Measurements from ENCODE around the gene NTMT1. TPM values are rescaled to one million over a fixed set of nuclear protein-coding genes. Genes with fewer than 3 reads are reported as not detected.

Gene NTMT1
- total RNA-seq, 4 donors from 2014 or later: 1.8 to 30.8 (median 21.6) TPM

DNA sequence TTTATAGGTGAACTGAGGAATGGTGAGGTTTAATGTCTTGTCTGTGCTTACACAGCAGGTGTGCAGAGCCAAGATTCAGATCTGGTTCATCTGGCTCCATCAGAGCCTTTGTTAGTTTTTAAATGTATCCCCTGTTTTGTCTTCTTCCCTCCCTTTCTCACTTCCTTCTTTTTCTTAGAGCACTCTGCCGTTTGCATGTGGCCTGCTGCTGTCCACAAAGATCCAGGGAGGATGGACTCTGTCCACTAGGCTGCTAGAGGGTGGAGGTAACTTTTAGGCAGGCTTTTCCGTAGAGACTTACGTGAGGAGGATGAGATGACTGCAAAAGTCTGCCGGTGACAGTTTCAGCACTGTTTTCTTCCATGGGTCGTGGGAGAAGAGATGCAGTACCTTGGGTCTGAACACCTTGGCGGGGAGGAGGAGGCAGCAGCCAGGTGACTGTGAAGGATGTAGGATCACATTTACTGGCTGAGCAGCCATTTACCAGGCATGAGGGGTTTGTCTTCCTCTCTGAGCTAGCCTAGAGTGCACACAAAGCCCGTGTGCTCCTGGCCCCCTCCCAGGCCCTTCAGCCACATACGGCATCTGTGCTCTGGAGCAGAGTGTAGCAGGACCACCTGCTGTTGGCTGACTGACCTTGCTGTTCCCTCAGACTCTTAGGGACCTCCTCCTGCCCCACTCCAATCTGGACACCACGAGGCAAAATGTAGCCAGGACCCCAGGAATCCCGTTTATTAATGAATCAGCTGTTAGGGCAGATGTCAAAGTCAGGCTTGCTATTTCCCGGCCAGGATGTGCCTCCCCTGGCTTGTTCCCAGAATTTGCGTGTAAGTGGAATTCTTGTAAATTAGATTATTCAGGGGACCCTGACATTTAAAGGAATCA is 1.8 kb downstream of the NTMT1 start:
- TF ChIP-seq POLR2A (IDR thresholded peaks at IDR 0.05) (no peak), CTCF (IDR thresholded peaks at IDR 0.05) (no peak)
- DNase-seq: no peak
- no peak overlapping the region for H3K4me3 ChIP-seq
- H3K27me3 ChIP-seq: no peaks in the 10 kb centered on the region
- peak overlapping the region in 1 of 2 donors; percentile 89 for H3K27ac ChIP-seq
- no peaks in the 10 kb centered on the region for H3K9me3 ChIP-seq
- intact Hi-C loops (cut with DNase I; ENCODE audit: low total_unique reads): no loop called here
- peaks cover 4 to 25% of the 10 kb centered on the region in 2 donors for H3K4me1 ChIP-seq
- H3K36me3 ChIP-seq: no peaks in the 10 kb centered on the region

- H3K4me1 ChIP-seq: peaks cover 4 to 25% of the 10 kb centered on the region in 2 donors
- H3K27me3 ChIP-seq: no peaks in the 10 kb centered on the region
- H3K9me3 ChIP-seq: no peaks in the 10 kb centered on the region
- DNase-seq: no peak
- no peak overlapping the region for H3K27ac ChIP-seq
- no peaks in the 10 kb centered on the region for H3K36me3 ChIP-seq
- TF ChIP-seq CTCF (IDR thresholded peaks at IDR 0.05): no peak
- no peak for TF ChIP-seq POLR2A (IDR thresholded peaks at IDR 0.05)
- H3K4me3 ChIP-seq: no peak overlapping the region
- intact Hi-C loops (cut with DNase I; ENCODE audit: low total_unique reads): no loop called here
These were observed 2.7 kb downstream of the NTMT1 start for GRCh38 chr9:129628709-129629108.

GRCh38 chr9:129629251-129629820 is 3.4 kb downstream of the NTMT1 start:
- Histone ChIP-seq H3K9me3 (no peaks in the 10 kb centered on the region), H3K36me3 (no peaks in the 10 kb centered on the region), H3K27me3 (no peaks in the 10 kb centered on the region), H3K4me3 (no peak overlapping the region), H3K4me1 (peaks cover 4 to 25% of the 10 kb centered on the region in 2 donors), H3K27ac (no peak overlapping the region)
- no peak for DNase-seq
- intact Hi-C loops (cut with DNase I; ENCODE audit: low total_unique reads): no loop called here
- TF ChIP-seq POLR2A (IDR thresholded peaks at IDR 0.05): no peak
- no peak for TF ChIP-seq CTCF (IDR thresholded peaks at IDR 0.05)

- DNase-seq: no peak
- Histone ChIP-seq H3K36me3 (no peaks in the 10 kb centered on the region), H3K4me3 (no peak overlapping the region), H3K27ac (no peak overlapping the region), H3K9me3 (no peaks in the 10 kb centered on the region), H3K27me3 (no peaks in the 10 kb centered on the region), H3K4me1 (peaks cover 4 to 25% of the 10 kb centered on the region in 2 donors)
- intact Hi-C loops (cut with DNase I; ENCODE audit: low total_unique reads): no loop called here
- TF ChIP-seq POLR2A (IDR thresholded peaks at IDR 0.05) (no peak), CTCF (IDR thresholded peaks at IDR 0.05) (no peak)
These were observed 5.2 kb downstream of the NTMT1 start for GRCh38 chr9:129630967-129631673.
